ENCODE results near the gene AKAP8L.
A peak's percentile ranks its signal among the peaks of the same experiment; 100 is the strongest.

Gene AKAP8L

DNA sequence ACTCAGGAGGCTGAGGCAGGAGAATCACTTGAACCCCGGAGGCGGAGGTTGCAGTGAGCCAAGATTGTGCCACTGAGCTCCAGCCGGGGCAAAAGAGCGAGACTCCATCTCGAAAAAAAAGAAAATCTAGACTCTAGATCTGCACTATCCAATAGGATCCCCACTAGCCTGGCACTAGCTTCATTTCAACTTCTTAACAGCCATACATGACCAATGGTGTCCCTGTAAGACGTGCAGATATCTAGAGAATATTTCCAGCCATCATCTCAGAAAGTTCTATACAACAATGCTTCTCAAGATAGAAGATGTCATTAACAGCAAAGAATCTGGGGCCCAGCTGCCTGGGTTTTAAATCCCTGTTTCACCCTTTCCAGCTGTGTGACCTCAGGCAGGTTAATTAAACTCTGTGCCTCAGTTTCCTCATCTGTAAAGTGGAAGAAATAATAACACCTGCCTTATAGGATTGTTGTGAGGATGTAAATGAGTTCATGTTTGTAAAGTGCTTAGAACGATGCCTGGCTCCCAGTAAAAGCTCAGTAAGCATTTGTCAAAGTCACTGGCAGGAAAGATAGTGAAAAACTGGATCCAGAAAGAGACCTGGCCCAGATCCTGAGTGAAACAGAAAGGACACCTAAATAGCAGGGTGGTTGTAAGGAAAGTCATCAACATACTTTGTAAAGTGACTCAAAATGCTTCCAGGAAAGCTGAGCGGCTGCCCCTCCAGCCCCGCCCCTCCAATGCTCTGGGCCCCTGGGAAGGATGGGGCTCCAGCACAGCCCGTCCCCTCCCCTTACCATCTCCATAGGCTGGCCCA, 17.4 kb upstream of the AKAP8L start:
- TF ChIP-seq POLR2AphosphoS5 (IDR thresholded peaks at IDR 0.05; ENCODE audit: low read depth, low read length) (no peak), PAX5 (IDR thresholded peaks at IDR 0.05; ENCODE audit: insufficient read depth, low read length, severe bottlenecking) (no peak), POLR2A (IDR thresholded peaks at IDR 0.05; ENCODE audit: low read depth, low read length) (no peak), POU2F2 (IDR thresholded peaks at IDR 0.05; ENCODE audit: low read depth, low read length) (no peak), TAF1 (IDR thresholded peaks at IDR 0.05; ENCODE audit: low read depth, low read length) (no peak), SPI1 (IDR thresholded peaks at IDR 0.05; ENCODE audit: low read depth, low read length) (no peak)
- no peak for FAIRE-seq
- DNase-seq (ENCODE audit: insufficient read length, low spot score) = no peak

DNA sequence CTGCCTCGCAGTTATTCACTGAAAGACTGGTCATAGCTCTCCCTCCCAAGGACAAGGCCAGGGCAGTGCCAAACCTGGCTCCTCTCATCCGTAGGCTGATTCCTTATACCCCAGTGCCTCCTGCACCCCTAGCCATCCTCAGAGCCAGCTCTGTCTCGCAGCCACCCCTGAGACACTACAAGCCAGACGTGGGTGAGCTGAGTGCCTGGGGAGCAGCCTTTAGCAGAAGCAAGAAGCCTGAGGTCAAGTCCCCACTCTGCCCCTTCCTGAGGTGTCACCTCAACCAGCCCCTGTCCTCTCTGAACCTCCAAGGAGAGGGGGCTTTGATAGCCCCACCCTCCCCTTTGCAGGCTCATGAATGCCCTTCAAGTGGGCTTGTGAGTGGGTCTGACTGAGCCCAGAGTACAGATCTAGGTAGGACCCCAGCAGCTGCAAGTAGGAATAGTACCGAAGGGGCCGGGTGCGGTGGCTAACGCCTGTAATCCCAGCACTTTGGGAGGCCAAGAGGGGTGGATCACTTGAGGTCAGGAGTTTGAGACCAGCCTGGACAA, 14.8 kb upstream of the AKAP8L start:
- DNase-seq (ENCODE audit: insufficient read length, low spot score) (no peak), FAIRE-seq (peak; percentile 33)
- TF ChIP-seq SPI1 (IDR thresholded peaks at IDR 0.05; ENCODE audit: low read depth, low read length) (no peak), TAF1 (IDR thresholded peaks at IDR 0.05; ENCODE audit: low read depth, low read length) (no peak), POU2F2 (IDR thresholded peaks at IDR 0.05; ENCODE audit: low read depth, low read length) (no peak), PAX5 (IDR thresholded peaks at IDR 0.05; ENCODE audit: insufficient read depth, low read length, severe bottlenecking) (no peak), POLR2A (IDR thresholded peaks at IDR 0.05; ENCODE audit: low read depth, low read length) (no peak), POLR2AphosphoS5 (IDR thresholded peaks at IDR 0.05; ENCODE audit: low read depth, low read length) (no peak)

GRCh38 chr19:15432629-15433518, 14.1 kb upstream of the AKAP8L start:
- TF ChIP-seq SPI1 (IDR thresholded peaks at IDR 0.05; ENCODE audit: low read depth, low read length) = no peak
- no peak for TF ChIP-seq PAX5 (IDR thresholded peaks at IDR 0.05; ENCODE audit: insufficient read depth, low read length, severe bottlenecking)
- TF ChIP-seq TAF1 (IDR thresholded peaks at IDR 0.05; ENCODE audit: low read depth, low read length) = peak; percentile 40; the same call in 1 of the 2 replicates
- TF ChIP-seq POU2F2 (IDR thresholded peaks at IDR 0.05; ENCODE audit: low read depth, low read length) = peak; percentile 54; the same call in 1 of the 2 replicates
- TF ChIP-seq POLR2A (IDR thresholded peaks at IDR 0.05; ENCODE audit: low read depth, low read length) = peak; percentile 32; the same call in 1 of the 2 replicates
- 0 out of 2 replicates have a peak, but pooled peaks have one; percentile 63 for TF ChIP-seq POLR2AphosphoS5 (IDR thresholded peaks at IDR 0.05; ENCODE audit: low read depth, low read length)
- FAIRE-seq (peak; percentile 96), DNase-seq (ENCODE audit: insufficient read length, low spot score) (peak; percentile 99)

DNA sequence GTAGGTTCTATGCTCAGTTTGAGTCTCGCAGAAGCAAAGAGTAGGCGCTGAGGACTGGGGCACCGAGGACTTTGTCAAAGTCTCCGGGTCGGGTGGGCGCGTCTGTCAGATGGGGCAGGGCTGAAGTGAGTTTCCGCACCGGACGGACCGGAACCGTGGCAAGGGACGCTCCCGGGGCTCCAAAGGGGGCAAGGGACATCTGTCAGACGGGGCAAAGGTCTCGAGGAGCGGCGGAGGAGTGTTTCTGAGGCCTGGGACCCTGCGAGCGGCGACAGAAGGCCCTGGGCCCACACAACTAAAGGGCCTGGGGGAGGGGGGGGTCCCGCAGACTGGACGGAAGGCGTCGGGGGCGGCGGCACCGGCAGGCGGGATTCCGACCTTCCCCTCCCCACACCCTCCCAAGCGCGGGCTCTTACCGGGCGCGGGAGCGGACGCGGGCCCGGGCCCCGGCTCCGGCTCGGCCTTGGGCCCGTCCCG, 13.3 kb upstream of the AKAP8L start:
- peak; percentile 65 for DNase-seq (ENCODE audit: insufficient read length, low spot score)
- no peak for FAIRE-seq
- TF ChIP-seq TAF1 (IDR thresholded peaks at IDR 0.05; ENCODE audit: low read depth, low read length) (no peak), POU2F2 (IDR thresholded peaks at IDR 0.05; ENCODE audit: low read depth, low read length) (no peak), POLR2AphosphoS5 (IDR thresholded peaks at IDR 0.05; ENCODE audit: low read depth, low read length) (no peak; the same call in 1 of the 2 replicates)

GRCh38 chr19:15431396-15432017, 12.7 kb upstream of the AKAP8L start:
- FAIRE-seq = peak; percentile 67
- DNase-seq (ENCODE audit: insufficient read length, low spot score) = no peak
- TF ChIP-seq PAX5 (IDR thresholded peaks at IDR 0.05; ENCODE audit: insufficient read depth, low read length, severe bottlenecking) (no peak), POU2F2 (IDR thresholded peaks at IDR 0.05; ENCODE audit: low read depth, low read length) (no peak), POLR2AphosphoS5 (IDR thresholded peaks at IDR 0.05; ENCODE audit: low read depth, low read length) (no peak), SPI1 (IDR thresholded peaks at IDR 0.05; ENCODE audit: low read depth, low read length) (no peak), TAF1 (IDR thresholded peaks at IDR 0.05; ENCODE audit: low read depth, low read length) (no peak), POLR2A (IDR thresholded peaks at IDR 0.05; ENCODE audit: low read depth, low read length) (no peak)

DNA sequence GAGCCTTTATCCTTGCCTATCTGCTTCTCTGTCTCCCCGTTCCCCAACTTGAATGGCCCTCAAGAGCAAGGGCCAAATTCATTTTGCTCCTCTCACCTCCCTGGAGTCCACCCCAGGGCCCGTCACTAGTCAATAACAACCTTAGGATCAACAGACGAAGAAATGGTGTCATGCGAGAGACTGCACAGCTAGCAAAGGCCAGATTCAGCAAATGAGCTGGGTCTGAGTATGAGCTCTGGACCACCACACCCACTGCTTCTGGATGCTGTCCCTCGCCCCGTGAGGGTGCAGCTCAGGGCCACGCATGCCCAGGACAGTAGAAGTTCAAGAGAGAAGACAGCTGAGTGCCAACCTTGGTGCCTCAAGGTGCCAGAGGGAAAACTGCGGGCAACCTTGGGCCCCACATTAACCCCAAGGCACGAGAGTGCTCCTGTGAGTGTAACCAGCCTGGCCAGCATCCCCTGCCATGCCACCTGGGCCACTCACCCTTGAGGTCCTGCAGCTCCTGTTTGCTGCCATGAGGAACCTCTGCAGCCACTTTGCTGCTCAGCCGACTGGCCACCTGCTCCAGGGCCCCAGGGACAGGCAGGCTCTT, 11.8 kb upstream of the AKAP8L start:
- TF ChIP-seq SPI1 (IDR thresholded peaks at IDR 0.05; ENCODE audit: low read depth, low read length) (no peak), PAX5 (IDR thresholded peaks at IDR 0.05; ENCODE audit: insufficient read depth, low read length, severe bottlenecking) (no peak), POLR2AphosphoS5 (IDR thresholded peaks at IDR 0.05; ENCODE audit: low read depth, low read length) (no peak), TAF1 (IDR thresholded peaks at IDR 0.05; ENCODE audit: low read depth, low read length) (no peak), POLR2A (IDR thresholded peaks at IDR 0.05; ENCODE audit: low read depth, low read length) (no peak), POU2F2 (IDR thresholded peaks at IDR 0.05; ENCODE audit: low read depth, low read length) (no peak)
- no peak for DNase-seq (ENCODE audit: insufficient read length, low spot score)

GRCh38 chr19:15429825-15430467, 11.2 kb upstream of the AKAP8L start:
- no peak for DNase-seq (ENCODE audit: insufficient read length, low spot score)
- TF ChIP-seq PAX5 (IDR thresholded peaks at IDR 0.05; ENCODE audit: insufficient read depth, low read length, severe bottlenecking) (no peak), SPI1 (IDR thresholded peaks at IDR 0.05; ENCODE audit: low read depth, low read length) (no peak), POLR2AphosphoS5 (IDR thresholded peaks at IDR 0.05; ENCODE audit: low read depth, low read length) (no peak), POU2F2 (IDR thresholded peaks at IDR 0.05; ENCODE audit: low read depth, low read length) (no peak), POLR2A (IDR thresholded peaks at IDR 0.05; ENCODE audit: low read depth, low read length) (no peak)
- FAIRE-seq = no peak

More for the DNA sequence above, 11.8 kb upstream of the AKAP8L start:
- FAIRE-seq = no peak

Data from GM12891 (cell line).